Measurements from ENCODE around the gene EFNA4. TPM values are rescaled to one million over a fixed set of nuclear protein-coding genes. Genes with fewer than 3 reads are reported as not detected.

Gene EFNA4
- total and polyA plus RNA-seq, 9 of the 15 experiments (the other 6 are each of a cell fraction or from before 2014, with no cell fraction given), result 0.68 to 7.4 (median 6.1) TPM

GRCh38 chr1:155017041-155017945, 46.2 kb upstream of the EFNA4 start (continued):
- no peak for TF ChIP-seq ZBTB11 (CRISPR knock-in tag; IDR thresholded peaks at IDR 0.05)
- TF ChIP-seq, protein P1, sequence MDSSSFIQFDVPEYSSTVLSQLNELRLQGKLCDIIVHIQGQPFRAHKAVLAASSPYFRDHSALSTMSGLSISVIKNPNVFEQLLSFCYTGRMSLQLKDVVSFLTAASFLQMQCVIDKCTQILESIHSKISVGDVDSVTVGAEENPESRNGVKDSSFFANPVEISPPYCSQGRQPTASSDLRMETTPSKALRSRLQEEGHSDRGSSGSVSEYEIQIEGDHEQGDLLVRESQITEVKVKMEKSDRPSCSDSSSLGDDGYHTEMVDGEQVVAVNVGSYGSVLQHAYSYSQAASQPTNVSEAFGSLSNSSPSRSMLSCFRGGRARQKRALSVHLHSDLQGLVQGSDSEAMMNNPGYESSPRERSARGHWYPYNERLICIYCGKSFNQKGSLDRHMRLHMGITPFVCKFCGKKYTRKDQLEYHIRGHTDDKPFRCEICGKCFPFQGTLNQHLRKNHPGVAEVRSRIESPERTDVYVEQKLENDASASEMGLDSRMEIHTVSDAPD (CRISPR knock-in tag; IDR thresholded peaks at IDR 0.05), result no peak
- peak in 1 of 2 experiments; percentile 82; a peak in 2 of 4 replicates for TF ChIP-seq SRF (CRISPR knock-in tag; IDR thresholded peaks at IDR 0.05)
- TF ChIP-seq TEAD1 (CRISPR knock-in tag; IDR thresholded peaks at IDR 0.05), result peak in 1 of 2 experiments; percentile 80; a peak in 2 of 4 replicates
- no peak for TF ChIP-seq TEAD2 (tag; IDR thresholded peaks at IDR 0.05)
- TF ChIP-seq, protein P2, sequence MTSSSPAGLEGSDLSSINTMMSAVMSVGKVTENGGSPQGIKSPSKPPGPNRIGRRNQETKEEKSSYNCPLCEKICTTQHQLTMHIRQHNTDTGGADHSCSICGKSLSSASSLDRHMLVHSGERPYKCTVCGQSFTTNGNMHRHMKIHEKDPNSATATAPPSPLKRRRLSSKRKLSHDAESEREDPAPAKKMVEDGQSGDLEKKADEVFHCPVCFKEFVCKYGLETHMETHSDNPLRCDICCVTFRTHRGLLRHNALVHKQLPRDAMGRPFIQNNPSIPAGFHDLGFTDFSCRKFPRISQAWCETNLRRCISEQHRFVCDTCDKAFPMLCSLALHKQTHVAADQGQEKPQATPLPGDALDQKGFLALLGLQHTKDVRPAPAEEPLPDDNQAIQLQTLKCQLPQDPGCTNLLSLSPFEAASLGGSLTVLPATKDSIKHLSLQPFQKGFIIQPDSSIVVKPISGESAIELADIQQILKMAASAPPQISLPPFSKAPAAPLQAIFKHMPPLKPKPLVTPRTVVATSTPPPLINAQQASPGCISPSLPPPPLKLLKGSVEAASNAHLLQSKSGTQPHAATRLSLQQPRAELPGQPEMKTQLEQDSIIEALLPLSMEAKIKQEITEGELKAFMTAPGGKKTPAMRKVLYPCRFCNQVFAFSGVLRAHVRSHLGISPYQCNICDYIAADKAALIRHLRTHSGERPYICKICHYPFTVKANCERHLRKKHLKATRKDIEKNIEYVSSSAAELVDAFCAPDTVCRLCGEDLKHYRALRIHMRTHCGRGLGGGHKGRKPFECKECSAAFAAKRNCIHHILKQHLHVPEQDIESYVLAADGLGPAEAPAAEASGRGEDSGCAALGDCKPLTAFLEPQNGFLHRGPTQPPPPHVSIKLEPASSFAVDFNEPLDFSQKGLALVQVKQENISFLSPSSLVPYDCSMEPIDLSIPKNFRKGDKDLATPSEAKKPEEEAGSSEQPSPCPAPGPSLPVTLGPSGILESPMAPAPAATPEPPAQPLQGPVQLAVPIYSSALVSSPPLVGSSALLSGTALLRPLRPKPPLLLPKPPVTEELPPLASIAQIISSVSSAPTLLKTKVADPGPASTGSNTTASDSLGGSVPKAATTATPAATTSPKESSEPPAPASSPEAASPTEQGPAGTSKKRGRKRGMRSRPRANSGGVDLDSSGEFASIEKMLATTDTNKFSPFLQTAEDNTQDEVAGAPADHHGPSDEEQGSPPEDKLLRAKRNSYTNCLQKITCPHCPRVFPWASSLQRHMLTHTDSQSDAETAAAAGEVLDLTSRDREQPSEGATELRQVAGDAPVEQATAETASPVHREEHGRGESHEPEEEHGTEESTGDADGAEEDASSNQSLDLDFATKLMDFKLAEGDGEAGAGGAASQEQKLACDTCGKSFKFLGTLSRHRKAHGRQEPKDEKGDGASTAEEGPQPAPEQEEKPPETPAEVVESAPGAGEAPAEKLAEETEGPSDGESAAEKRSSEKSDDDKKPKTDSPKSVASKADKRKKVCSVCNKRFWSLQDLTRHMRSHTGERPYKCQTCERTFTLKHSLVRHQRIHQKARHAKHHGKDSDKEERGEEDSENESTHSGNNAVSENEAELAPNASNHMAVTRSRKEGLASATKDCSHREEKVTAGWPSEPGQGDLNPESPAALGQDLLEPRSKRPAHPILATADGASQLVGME (CRISPR knock-in tag; IDR thresholded peaks at IDR 0.05), result no peak
- no peak for TF ChIP-seq CBX8 (IDR thresholded peaks at IDR 0.05; ENCODE audit: borderline replicate concordance, extremely low read depth, low read depth, low read length, poor library complexity, severe bottlenecking)
- no peak for TF ChIP-seq ZNF212 (CRISPR knock-in tag; IDR thresholded peaks at IDR 0.05)
- TF ChIP-seq BRCA1 (IDR thresholded peaks at IDR 0.05), result no peak
- no peak for TF ChIP-seq BRCA1 (CRISPR knock-in tag; IDR thresholded peaks at IDR 0.05)
- no peak for TF ChIP-seq MCM7 (IDR thresholded peaks at IDR 0.05)
- no peak for TF ChIP-seq ZFPM2 (CRISPR knock-in tag; IDR thresholded peaks at IDR 0.05)
- TF ChIP-seq, protein P3, sequence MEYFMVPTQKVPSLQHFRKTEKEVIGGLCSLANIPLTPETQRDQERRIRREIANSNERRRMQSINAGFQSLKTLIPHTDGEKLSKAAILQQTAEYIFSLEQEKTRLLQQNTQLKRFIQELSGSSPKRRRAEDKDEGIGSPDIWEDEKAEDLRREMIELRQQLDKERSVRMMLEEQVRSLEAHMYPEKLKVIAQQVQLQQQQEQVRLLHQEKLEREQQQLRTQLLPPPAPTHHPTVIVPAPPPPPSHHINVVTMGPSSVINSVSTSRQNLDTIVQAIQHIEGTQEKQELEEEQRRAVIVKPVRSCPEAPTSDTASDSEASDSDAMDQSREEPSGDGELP (CRISPR knock-in tag; IDR thresholded peaks at IDR 0.05; ENCODE audit: borderline replicate concordance), result peak; percentile 96
- no peak for TF ChIP-seq GTF2A2 (tag; IDR thresholded peaks at IDR 0.05)

Data from K562 (cell line).